Aorta (tissue), 5 donors: Measurements from ENCODE around the gene FCGBP. TPM values are rescaled to one million over a fixed set of nuclear protein-coding genes. Genes with fewer than 3 reads are reported as not detected.

Experiments
- ATAC-seq: fragments of 200-7000 bp; cut with Tn5 transposase; one replicate; pipeline ENCODE4 v1.9.1; 2022; ENCODE audit warnings: moderate library complexity; ENCODE audit not compliant: low FRiP score
- DNase-seq, 2 donors: peaks; one replicate each; pipeline ENCODE4 v3.0.0-alpha.2; 2020
- H3K27ac ChIP-seq, 2 donors: one replicate each; pipeline ENCODE4 v1.5.1; 2013; ENCODE audit warnings: low read length in 2 of 2, mild to moderate bottlenecking in 2 of 2, moderate library complexity in 2 of 2, control low read depth in 1 of 2, inconsistent platforms in 1 of 2, low read depth in 1 of 2
- H3K27me3 ChIP-seq, 2 donors: one replicate each; pipeline ENCODE4 v1.6.1; 2013; ENCODE audit warnings: control low read depth in 1 of 2, low read length in 1 of 2, mild to moderate bottlenecking in 1 of 2, moderate library complexity in 1 of 2; ENCODE audit not compliant: insufficient read depth in 2 of 2, control insufficient read depth in 1 of 2
- H3K36me3 ChIP-seq, 2 donors: one replicate each; pipeline ENCODE4 v1.6.1; 2013; ENCODE audit warnings: control low read depth in 1 of 2, low read length in 1 of 2, mild to moderate bottlenecking in 1 of 2; ENCODE audit not compliant: insufficient read depth in 2 of 2, control insufficient read depth in 1 of 2
- H3K4me1 ChIP-seq, 2 donors: one replicate each; pipeline ENCODE4 v1.6.1; 2013; ENCODE audit warnings: low read length in 2 of 2, control low read depth in 1 of 2, mild to moderate bottlenecking in 1 of 2, moderate library complexity in 1 of 2; ENCODE audit not compliant: insufficient read depth in 2 of 2, control insufficient read depth in 1 of 2
- H3K4me3 ChIP-seq, 2 donors: one replicate each; pipeline ENCODE4 v1.5.1; 2013; ENCODE audit warnings: low read length in 2 of 2, control low read depth in 1 of 2, mild to moderate bottlenecking in 1 of 2
- H3K9me3 ChIP-seq: one replicate; pipeline ENCODE4 v1.6.1; 2013; ENCODE audit warnings: mild to moderate bottlenecking, low read length; ENCODE audit not compliant: control insufficient read depth
- WGBS, 2 donors: extraction: QIAGEN DNeasy Blood & Tissue Kit; methylation state at CpG; one replicate each; pipeline ENCODE4 v1.1.7; 2013; 5-methylcytosine and 5-hydroxymethylcytosine counted together
- intact Hi-C, 2 donors: fragments of 100-400 bp; cut with DNase I; formaldehyde crosslinking; loops; one replicate each; pipeline versions ENCODE4 v1.14.2 to v1.15.0; 2022
- polyA plus RNA-seq, 2 donors: library from polyadenylated mRNA; stranded (reverse); fragments of 200-250 nt; gene quantifications; one replicate each; pipeline ENCODE4 v1.2.3, GENCODE V29; 2013
- total RNA-seq, 2 donors: library from RNA; stranded (reverse); fragmentation: NEBNext Ultra II Directional; extraction: Animal tissue kit (Norgen Biotek cat#: 25700); gene quantifications; one replicate each; pipeline ENCODE4 v1.2.1, GENCODE V29; 2021
- donor health status: healthy with polysubstance abuse.
- donor health status: Bipolar disorder and iron deficiency.
- donor health status: DM: no; HTN: no; CAD: no.
- donor health status: DM: no; HTN: no; CAD: no.
- donor health status: DM: yes; HTN: yes; CAD: no.

FCGBP gene
- total and polyA plus RNA-seq, 4 donors = 1.4 to 790 (median 43.8) TPM

DNA sequence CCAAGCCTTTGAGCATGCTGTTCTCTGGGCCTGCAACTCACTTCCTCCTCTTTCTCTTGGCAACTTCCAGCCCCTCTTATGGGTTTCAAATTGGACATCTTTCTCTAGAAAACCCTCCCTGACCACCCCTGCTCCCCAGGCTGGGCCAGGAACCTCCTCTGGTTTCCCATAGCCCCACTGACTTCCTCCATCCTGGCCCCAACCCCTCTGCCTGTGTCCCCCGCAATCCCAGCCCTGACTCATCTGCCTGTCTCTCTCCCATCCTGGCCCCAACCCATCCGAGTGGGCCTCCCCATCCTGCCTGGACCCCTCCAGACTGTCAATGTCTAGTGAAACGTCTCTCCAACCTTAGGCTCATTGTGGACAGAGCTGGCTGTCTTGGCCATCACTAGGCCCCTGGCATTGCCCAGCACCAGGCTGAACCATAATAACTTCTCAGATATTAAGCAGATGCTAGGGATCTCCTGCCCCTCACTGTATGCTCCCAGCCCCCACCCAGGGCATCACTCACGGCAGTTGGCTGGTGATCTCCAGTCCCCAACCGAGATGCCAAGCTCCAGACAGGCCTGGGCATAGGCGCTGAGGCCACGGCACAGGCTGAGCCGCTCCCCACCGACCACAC lies 16.8 kb downstream of the FCGBP start:
- no peaks in the 10 kb centered on the region for H3K27me3 ChIP-seq
- no peak for ATAC-seq
- peaks cover 2% of the 10 kb centered on the region for H3K9me3 ChIP-seq
- H3K4me1 ChIP-seq = no peaks in the 10 kb centered on the region
- intact Hi-C loops = no loop called here
- H3K36me3 ChIP-seq = no peaks in the 10 kb centered on the region
- H3K27ac ChIP-seq = no peak overlapping the region
- 82 to 83% methylated on average over 9 of the region's 9 CpGs for WGBS, 2 donors
- H3K4me3 ChIP-seq = no peak overlapping the region
- DNase-seq = peak in 1 of 2 donors; percentile 9

DNA sequence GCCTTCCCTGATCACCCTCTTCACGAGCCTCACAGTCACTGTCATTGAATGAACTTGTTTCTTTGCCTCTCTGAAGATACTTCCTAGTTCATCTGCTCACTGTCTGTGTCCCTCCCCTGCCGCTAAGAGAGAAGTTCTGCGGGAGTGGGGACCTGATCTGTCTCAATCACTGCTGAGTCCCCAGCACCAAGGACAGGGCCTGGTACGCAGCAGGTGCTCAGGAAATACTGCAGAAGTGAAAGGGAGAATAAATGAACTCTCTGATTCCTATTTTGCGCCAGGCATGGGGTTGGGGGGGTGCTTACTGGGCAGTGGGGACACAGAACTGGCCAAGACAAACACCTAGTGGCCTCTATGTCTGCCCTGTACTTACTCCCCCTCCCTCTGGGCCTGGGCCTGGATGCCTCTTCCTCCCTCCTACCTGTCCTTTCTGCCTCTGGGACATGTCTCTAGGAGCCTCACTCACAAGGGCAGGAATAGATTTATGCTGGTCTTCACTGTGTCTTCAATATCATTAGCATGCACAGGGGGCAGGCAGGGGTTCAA lies 17.5 kb downstream of the FCGBP start:
- Histone ChIP-seq H3K27ac (no peak overlapping the region), H3K4me1 (no peaks in the 10 kb centered on the region), H3K36me3 (no peaks in the 10 kb centered on the region), H3K4me3 (no peak overlapping the region), H3K9me3 (peaks cover 2% of the 10 kb centered on the region), H3K27me3 (no peaks in the 10 kb centered on the region)
- 54 to 58% methylated on average over 5 of the region's 5 CpGs for WGBS, 2 donors
- ATAC-seq (no peak), DNase-seq (no peak)
- intact Hi-C loops = no loop called here

DNA sequence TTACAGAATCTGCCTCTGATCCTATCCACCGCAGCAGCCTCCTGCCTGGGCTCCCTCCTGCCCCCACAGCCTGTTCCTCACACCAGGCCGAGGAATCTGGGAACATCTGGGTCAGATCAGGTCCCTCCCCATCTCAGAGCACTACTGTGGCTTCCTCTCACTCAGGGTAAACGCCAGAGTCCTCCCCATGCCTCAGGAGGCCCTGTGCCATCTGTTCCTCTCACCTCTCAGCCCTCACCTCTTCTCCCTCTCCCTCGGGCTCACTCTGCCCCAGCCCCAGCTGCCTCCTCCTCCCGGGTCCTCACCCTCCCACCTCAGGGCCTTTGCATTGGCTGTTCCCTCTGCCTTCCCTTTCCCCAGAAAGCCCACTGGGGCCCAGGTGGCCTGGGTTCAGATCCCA lies 18.2 kb downstream of the FCGBP start:
- 52 to 58% methylated on average over 5 of the region's 5 CpGs for WGBS, 2 donors
- no peak overlapping the region for H3K4me3 ChIP-seq
- H3K4me1 ChIP-seq = no peaks in the 10 kb centered on the region
- no peak overlapping the region for H3K27ac ChIP-seq
- peaks cover 2% of the 10 kb centered on the region for H3K9me3 ChIP-seq
- DNase-seq (no peak), ATAC-seq (no peak)
- intact Hi-C loops = no loop called here
- no peaks in the 10 kb centered on the region for H3K36me3 ChIP-seq
- H3K27me3 ChIP-seq = no peaks in the 10 kb centered on the region

DNA sequence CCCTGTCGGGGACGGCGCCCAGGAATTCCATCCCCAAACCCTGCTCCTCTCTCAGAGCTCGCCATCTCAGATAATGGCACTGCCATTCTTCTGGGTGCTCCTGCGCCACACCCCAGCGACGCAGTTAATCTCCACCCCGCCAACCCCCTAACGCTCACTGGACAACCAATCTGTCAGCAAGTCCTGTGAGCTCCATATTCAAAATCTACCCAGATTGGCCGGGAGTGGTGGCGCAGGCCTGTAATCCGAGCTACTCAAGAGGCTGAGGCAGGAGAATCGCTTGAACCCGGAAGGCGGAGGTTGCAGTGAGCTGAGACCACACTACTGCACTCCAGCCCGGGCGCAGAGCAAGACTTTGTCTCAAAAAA lies 18.6 kb downstream of the FCGBP start:
- ATAC-seq (no peak), DNase-seq (no peak)
- Histone ChIP-seq H3K4me3 (no peak overlapping the region), H3K27ac (no peak overlapping the region), H3K9me3 (peaks cover 2% of the 10 kb centered on the region), H3K27me3 (no peaks in the 10 kb centered on the region), H3K36me3 (no peaks in the 10 kb centered on the region), H3K4me1 (no peaks in the 10 kb centered on the region)
- intact Hi-C loops = no loop called here
- 75 to 77% methylated on average over 17 of the region's 17 CpGs for WGBS, 2 donors

DNA sequence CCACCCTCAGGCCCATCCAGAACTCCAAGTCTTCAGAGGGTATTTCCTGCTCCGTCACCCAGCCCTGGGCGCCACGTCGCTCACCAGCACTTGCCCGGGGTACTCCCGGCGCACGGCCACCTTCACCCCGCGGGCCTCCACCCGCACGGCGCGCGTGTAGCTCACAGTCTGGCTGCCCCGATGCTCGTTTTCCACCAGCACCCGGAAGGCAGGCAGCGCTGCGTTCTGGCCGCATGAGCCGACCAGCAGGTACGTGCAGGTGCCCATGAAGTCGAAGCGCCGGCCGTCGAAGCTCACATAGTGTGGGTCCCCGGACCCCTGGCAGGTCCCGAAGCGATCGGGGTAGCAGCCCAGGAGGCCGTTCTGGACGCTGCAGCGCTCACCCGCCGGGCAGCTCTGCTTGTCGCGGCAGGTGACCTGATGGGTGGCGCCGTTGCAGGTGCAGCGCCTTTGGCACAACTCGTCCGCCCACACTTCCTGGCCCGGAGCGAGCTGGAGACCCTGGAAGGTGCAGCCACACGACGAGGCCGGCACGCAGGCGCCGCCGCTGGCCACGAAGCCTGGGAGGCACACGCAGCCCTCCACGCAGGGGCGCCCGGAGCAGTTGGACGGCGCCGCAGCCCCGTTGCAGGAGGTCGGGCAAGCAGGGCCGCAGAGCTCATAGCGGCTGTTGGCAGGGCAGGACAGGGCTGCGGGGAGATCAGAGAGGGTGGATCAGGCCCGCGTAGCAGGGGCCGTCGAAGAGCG lies 19.2 kb downstream of the FCGBP start:
- Histone ChIP-seq H3K4me3 (no peak overlapping the region), H3K9me3 (peaks cover 2% of the 10 kb centered on the region), H3K4me1 (no peaks in the 10 kb centered on the region), H3K36me3 (no peaks in the 10 kb centered on the region), H3K27ac (no peak overlapping the region), H3K27me3 (no peaks in the 10 kb centered on the region)
- DNase-seq = no peak
- intact Hi-C loops = no loop called here
- no peak for ATAC-seq
- WGBS, 2 donors = 30 to 38% methylated on average over 70 to 71 of the region's 71 CpGs

DNA sequence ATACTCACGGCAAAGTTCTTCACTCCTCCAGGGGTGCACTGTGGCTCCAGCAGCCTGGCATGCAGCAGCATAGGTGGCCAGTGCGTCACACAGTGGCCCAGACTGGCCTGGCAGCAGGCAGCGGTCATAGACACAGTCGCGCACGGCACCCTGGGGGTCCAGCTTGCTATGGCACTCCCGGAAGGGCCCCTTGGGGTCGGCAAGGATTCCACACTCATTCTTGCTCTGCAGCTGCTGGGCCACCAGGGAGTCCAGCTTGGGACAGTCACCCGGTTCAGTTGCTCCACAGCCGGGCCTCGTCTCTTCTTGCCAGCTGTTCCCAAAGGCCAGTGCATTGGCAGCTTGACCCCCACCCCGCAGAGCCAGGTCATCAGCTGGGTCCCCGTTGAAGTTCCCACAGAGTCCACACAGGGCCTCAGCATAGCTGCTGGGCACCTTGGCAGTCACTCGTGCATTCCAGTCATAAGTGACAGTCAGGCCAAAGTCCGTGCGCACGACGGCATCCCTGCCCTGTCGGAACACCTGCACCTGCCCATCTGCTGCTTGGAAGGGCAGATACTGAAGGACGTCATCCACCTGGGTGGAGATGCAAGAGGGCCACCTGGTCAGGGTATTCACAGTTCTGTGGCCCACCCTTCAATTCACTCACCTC lies 20.6 kb downstream of the FCGBP start:
- Histone ChIP-seq H3K4me1 (no peaks in the 10 kb centered on the region), H3K36me3 (no peaks in the 10 kb centered on the region), H3K27ac (no peak overlapping the region), H3K27me3 (no peaks in the 10 kb centered on the region), H3K9me3 (peaks cover 2% of the 10 kb centered on the region), H3K4me3 (no peak overlapping the region)
- ATAC-seq = peak; percentile 29
- intact Hi-C loops = no loop called here
- DNase-seq = peak in 1 of 2 donors; percentile 23
- 83 to 84% methylated on average over 20 of the region's 20 CpGs for WGBS, 2 donors

DNA sequence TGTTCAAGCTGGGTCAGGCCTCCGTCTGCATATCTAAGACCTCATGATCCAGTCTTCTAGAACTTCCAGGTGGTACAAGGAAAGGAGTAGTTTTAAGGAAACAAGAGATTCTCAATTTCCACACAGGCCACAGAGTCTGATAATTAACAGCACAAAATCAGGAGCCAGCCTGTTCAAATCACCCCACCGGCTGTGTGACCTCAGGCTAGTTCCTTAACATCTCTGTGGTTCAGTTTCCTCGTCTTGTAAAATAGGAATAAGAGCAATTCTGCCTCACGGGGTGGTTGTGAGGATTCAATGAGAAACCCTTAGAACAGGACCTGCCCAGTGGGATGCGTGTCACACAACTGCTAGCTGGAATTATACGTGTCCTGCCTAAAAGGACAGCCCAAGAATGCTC lies 25.6 kb downstream of the FCGBP start:
- ATAC-seq (no peak), DNase-seq (peak in 1 of 2 donors; percentile 11)
- intact Hi-C loops = no loop called here
- H3K4me1 ChIP-seq = no peaks in the 10 kb centered on the region
- H3K36me3 ChIP-seq = no peaks in the 10 kb centered on the region
- H3K27me3 ChIP-seq = no peaks in the 10 kb centered on the region
- WGBS, 2 donors = 70 to 71% methylated on average over 6 of the region's 6 CpGs
- H3K4me3 ChIP-seq = no peak overlapping the region
- H3K27ac ChIP-seq = no peak overlapping the region
- no peaks in the 10 kb centered on the region for H3K9me3 ChIP-seq

DNA sequence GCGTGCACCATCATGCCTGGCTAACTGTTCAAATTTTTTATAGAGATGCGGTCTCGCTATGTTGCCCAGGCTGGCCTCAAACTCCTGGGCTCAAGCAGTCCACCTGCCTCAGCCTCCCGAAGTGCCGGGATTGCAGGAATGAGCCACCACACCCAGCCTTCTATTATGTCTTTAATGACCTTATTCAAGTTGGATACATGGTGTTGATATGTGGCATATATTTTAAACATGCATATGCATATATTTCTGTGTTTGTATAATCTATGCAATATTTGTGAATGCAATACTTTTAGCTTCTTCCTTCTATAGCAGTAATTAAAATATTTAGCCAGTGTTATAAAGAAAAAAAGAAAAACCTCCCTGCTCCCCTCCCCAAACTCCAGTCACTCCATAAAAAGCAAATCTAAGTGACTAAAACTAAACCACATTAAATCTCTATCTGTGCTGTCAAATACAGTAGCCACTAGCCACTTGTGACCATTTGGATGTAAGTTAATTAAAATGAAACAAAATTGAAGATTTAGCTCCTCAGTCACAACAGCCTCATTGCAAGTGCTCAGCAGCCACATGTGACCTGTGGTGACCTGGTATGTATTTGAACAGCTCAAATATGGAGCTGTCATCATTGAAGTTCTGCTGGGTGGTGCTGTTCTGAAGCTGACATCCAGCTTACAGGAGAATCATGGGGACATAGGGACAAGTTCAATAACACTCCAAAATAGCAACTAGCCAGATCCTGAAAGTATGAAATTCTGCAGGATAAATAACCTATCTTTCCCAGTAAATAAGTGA lies 27.4 kb downstream of the FCGBP start:
- no peak for ATAC-seq
- 87 to 91% methylated on average over 5 of the region's 5 CpGs for WGBS, 2 donors
- no peaks in the 10 kb centered on the region for H3K27me3 ChIP-seq

More for the DNA sequence above, 27.4 kb downstream of the FCGBP start:
- no peaks in the 10 kb centered on the region for H3K4me1 ChIP-seq
- no peak overlapping the region for H3K27ac ChIP-seq
- H3K4me3 ChIP-seq = no peak overlapping the region
- DNase-seq = no peak
- intact Hi-C loops = no loop called here
- no peaks in the 10 kb centered on the region for H3K9me3 ChIP-seq
- no peaks in the 10 kb centered on the region for H3K36me3 ChIP-seq
